Subcutaneous abdominal adipose tissue (tissue), 5 donors: ENCODE data around the gene CPB2.

Experiments used
- H3K27ac ChIP-seq: one replicate; pipeline ENCODE4 v1.7.0; 2013; ENCODE audit warnings: low read depth, mild to moderate bottlenecking, inconsistent platforms, low read length, moderate library complexity
- H3K27me3 ChIP-seq, 5 donors: one replicate each; pipeline ENCODE4 v1.7.0; 2013; ENCODE audit warnings: low read length in 5 of 5, inconsistent platforms in 1 of 5; ENCODE audit not compliant: control insufficient read depth in 5 of 5, insufficient read depth in 4 of 5
- H3K36me3 ChIP-seq, 5 donors: one replicate each; pipeline ENCODE4 v1.7.0; 2013; ENCODE audit warnings: low read length in 5 of 5; ENCODE audit not compliant: control insufficient read depth in 5 of 5, insufficient read depth in 5 of 5
- H3K4me1 ChIP-seq, 5 donors: one replicate each; pipeline ENCODE4 v1.7.0; 2013; ENCODE audit warnings: low read length in 5 of 5, mild to moderate bottlenecking in 3 of 5, moderate library complexity in 1 of 5; ENCODE audit not compliant: control insufficient read depth in 5 of 5, insufficient read depth in 5 of 5
- H3K4me3 ChIP-seq, 5 donors: one replicate each; pipeline ENCODE4 v1.7.0; 2013; ENCODE audit warnings: low read length in 5 of 5, low read depth in 1 of 5
- H3K9ac ChIP-seq, 5 donors: one replicate each; pipeline ENCODE4 v1.7.0; 2013; ENCODE audit warnings: low read length in 5 of 5, mild to moderate bottlenecking in 4 of 5, moderate library complexity in 3 of 5
- H3K9me3 ChIP-seq, 5 donors: one replicate each; pipeline ENCODE4 v1.7.0; 2013; ENCODE audit warnings: low read length in 5 of 5; ENCODE audit not compliant: control insufficient read depth in 5 of 5
- donor health status: healthy.
- donor health status: healthy.
- donor health status: healthy.
- donor health status: healthy.
- donor health status: healthy.

The CPB2 gene

DNA sequence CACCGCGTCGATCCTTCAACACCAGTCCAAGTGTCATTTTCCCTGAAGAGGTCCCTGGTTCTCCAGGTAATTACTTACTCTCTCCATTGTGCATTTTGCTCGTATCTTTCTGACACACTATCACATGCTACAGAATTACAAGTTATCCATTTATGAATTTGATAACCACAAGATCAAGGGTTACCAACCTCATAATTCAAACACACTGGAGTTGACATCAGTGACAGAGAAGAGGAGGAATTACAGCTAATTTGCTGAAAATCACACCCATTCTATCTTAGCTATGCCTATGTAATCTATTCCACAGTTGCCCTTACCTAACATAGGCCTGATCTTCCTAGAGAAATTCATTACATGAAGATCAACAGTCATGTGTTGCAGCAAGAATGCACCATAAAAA is 66.5 kb downstream of the CPB2 start:
- peaks cover 21 to 48% (median 34%) of the 10 kb centered on the region in 5 donors for H3K36me3 ChIP-seq
- H3K4me3 ChIP-seq, result no peak overlapping the region
- H3K27me3 ChIP-seq, result no peaks in the 10 kb centered on the region
- H3K4me1 ChIP-seq, result no peaks in the 10 kb centered on the region
- no peak overlapping the region for H3K9ac ChIP-seq
- H3K27ac ChIP-seq, result no peak overlapping the region
- H3K9me3 ChIP-seq, result no peaks in the 10 kb centered on the region

DNA sequence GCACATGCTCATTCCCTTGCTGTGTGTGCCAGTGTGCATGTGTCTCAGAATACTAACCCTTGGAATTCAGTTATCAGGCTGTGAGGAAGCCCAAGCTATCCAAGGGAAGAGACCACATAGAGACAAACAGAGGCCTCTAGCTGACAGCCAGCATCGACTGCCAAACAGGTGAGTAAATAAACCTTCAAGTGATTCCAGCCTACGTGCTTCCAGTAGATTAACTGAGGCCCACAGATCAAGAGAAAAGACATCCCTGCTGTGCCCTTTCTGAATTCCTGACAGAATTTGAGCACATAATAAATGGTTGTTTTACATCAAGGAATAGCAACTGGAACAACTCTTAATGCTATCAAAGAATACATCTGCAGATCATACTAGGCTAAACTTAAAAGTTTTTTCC is 69.8 kb downstream of the CPB2 start:
- Histone ChIP-seq H3K4me1 (peaks cover 0 to 4% (median 0%) of the 10 kb centered on the region in 5 donors), H3K4me3 (no peak overlapping the region), H3K27me3 (no peaks in the 10 kb centered on the region), H3K27ac (no peak overlapping the region), H3K9me3 (peaks cover 0 to 5% (median 2%) of the 10 kb centered on the region in 5 donors), H3K36me3 (peaks cover 13 to 30% (median 21%) of the 10 kb centered on the region in 5 donors), H3K9ac (no peak overlapping the region)

DNA sequence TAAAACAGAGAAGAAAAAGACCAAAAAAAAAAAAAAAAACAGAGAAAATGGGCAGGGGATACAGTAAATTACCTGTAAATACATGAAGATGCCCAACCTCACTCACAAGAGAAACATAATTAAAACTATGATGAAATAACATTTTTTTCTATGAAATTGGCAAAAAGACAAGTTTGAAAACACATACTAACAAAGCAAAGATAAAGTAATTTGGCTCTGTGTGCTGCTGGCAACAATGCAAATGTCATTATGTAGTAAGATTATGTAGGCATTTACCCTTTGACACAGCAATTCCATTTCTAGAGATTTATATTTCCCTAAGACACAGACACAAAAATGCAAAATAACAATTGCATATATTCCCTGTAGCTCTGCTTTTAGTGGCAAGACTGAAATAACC is 72.5 kb downstream of the CPB2 start:
- H3K27me3 ChIP-seq, result no peaks in the 10 kb centered on the region
- no peak overlapping the region for H3K4me3 ChIP-seq
- peaks cover 0 to 6% (median 3%) of the 10 kb centered on the region in 5 donors for H3K9me3 ChIP-seq
- no peak overlapping the region for H3K9ac ChIP-seq
- H3K27ac ChIP-seq, result no peak overlapping the region
- peaks cover 6 to 11% (median 8%) of the 10 kb centered on the region in 5 donors for H3K36me3 ChIP-seq
- H3K4me1 ChIP-seq, result peaks cover 0 to 4% (median 0%) of the 10 kb centered on the region in 5 donors

DNA sequence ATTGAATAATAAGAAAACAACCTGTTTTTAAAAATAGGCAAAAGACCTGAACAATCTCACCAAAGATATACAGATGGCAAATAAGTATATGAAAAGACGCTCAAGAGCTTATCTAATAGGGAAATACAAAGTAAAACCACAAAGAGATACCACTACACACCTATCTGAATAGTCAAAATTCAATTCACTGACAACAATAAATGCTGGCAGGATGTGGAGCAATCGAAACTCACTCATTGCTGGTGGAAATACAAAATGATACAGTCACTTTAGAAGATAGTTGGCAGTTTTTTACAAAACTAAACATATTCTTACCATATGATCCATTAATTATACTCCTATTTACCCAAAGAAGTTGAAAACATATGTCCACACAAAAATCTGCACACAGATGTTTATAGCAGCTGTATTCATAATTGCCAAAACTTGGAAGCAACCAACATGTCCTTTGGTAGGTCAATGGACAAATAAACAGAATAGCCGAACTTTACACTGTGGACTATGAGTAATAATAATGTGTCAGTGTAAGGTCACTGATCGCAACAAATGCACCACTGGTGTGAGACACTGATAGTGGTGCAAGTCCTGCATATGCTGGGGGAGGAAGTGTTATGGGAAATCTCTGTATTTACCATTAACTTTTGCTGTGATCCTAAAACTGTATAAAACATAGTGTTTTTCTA is 73.1 kb downstream of the CPB2 start:
- Histone ChIP-seq H3K4me1 (peaks cover 0 to 4% (median 0%) of the 10 kb centered on the region in 5 donors), H3K4me3 (no peak overlapping the region)

DNA sequence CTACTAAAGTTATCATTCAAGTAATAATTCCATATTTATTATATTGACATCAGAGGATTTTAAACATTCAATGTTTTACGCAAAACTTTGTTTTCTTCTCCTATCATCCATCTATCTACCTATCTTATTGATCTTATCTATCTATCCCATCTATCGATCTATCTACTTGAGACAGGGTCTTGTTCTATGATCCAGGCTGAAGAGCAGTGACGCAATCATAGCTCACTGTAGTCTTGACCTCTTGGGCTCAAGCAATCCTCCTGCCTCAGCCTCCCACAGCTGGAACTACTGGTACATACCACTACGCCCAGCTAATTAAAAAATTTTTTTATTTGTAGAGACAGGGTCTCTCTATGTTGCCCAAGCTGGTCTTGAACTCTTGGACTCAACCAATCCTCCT is 79.7 kb downstream of the CPB2 start:
- Histone ChIP-seq H3K27me3 (no peaks in the 10 kb centered on the region), H3K36me3 (peaks cover 0 to 14% (median 3%) of the 10 kb centered on the region in 5 donors), H3K27ac (no peak overlapping the region), H3K4me1 (no peaks in the 10 kb centered on the region), H3K4me3 (no peak overlapping the region), H3K9me3 (peaks cover 0 to 3% (median under 1%) of the 10 kb centered on the region in 5 donors), H3K9ac (no peak overlapping the region)

More for the DNA sequence above, 73.1 kb downstream of the CPB2 start:
- H3K36me3 ChIP-seq, result peaks cover 6 to 11% (median 8%) of the 10 kb centered on the region in 5 donors
- H3K27ac ChIP-seq, result no peak overlapping the region
- peaks cover 0 to 6% (median 3%) of the 10 kb centered on the region in 5 donors for H3K9me3 ChIP-seq
- no peak overlapping the region for H3K9ac ChIP-seq
- H3K27me3 ChIP-seq, result no peaks in the 10 kb centered on the region

DNA sequence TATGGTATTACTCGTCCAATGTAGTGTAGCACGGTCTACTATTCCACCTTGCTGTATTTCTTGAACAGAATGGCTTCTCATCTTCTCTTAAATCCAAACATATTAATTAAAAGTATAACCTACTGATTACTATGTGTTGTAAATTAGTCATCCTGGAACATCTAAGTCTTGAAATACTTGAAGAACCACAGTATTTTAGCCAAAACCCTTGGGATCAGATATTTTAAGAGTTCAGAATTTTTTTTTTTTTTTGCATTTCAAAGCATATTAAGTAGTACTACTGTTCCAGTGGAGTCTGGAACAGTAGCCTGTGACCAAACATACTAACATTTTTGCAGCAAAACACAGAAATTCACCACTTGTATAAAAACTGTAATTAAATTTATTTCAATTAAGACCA is 82.4 kb downstream of the CPB2 start:
- H3K27me3 ChIP-seq, result no peaks in the 10 kb centered on the region
- H3K9me3 ChIP-seq, result no peaks in the 10 kb centered on the region
- no peak overlapping the region for H3K9ac ChIP-seq
- no peak overlapping the region for H3K27ac ChIP-seq
- no peak overlapping the region for H3K4me3 ChIP-seq
- peaks cover 11 to 36% (median 24%) of the 10 kb centered on the region in 5 donors for H3K36me3 ChIP-seq
- no peaks in the 10 kb centered on the region for H3K4me1 ChIP-seq

DNA sequence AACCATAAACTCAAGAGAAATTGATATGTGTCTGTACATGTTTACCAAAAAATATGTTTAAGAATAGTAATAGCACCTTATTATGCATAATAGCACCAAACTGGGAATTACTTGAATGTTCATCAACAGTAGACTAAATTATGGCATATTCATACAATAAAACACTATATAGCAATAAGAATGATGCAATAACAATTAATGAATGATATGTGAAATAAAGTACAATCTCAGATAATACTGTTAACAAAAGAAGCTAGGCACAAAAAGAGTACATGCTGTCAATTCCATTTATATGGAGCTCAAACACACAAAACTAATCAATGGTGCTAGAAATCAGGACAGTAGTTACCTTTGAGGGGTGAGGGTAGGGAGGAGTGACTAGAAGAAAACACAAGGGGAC is 88.6 kb downstream of the CPB2 start:
- Histone ChIP-seq H3K4me1 (no peaks in the 10 kb centered on the region), H3K27ac (no peak overlapping the region), H3K27me3 (no peaks in the 10 kb centered on the region), H3K36me3 (peaks cover 24 to 53% (median 44%) of the 10 kb centered on the region in 5 donors), H3K4me3 (no peak overlapping the region), H3K9ac (no peak overlapping the region), H3K9me3 (no peaks in the 10 kb centered on the region)

DNA sequence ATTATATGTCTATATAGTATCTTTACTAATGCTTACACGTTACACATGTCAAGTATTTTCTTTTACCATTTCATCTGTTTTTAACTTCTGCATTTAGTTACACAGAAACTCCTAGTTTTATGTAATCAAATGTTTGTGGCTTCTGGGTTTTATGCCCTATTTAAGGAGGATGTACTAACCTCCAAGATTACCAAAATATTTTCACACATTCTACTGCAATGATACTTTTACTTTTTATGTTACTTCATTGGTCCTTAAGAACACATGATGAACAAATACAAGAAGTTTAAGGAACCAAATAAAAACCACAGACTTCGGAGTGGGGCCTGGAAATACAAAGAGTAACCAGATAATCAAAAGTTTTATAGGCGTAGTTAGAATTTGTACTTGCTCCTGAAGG is 89.5 kb downstream of the CPB2 start:
- Histone ChIP-seq H3K9ac (peak overlapping the region in 1 of 5 donors; percentile 20), H3K27me3 (no peaks in the 10 kb centered on the region), H3K4me3 (no peak overlapping the region), H3K4me1 (no peaks in the 10 kb centered on the region), H3K27ac (no peak overlapping the region), H3K36me3 (peaks cover 26 to 57% (median 48%) of the 10 kb centered on the region in 5 donors), H3K9me3 (no peaks in the 10 kb centered on the region)

DNA sequence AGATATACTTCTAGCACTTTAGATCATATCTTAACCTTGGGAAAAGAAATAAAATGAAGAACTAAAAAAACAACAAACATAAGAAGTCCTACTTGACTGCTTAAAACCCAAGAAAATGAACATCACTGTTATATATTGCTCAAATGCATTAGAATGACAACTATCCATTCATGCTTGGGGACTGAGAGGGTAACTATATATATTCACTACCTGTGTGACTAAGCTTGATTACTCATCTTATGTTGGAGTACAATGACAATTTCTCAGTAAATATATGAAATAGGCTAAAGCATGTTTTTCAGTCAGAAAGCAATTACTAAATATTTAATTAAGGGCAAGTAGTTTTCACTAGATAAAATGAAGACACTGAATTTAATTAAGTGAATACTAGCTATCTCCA is 92.4 kb downstream of the CPB2 start:
- H3K4me1 ChIP-seq, result no peaks in the 10 kb centered on the region
- H3K9me3 ChIP-seq, result no peaks in the 10 kb centered on the region
- H3K4me3 ChIP-seq, result no peak overlapping the region
- H3K9ac ChIP-seq, result no peak overlapping the region
- H3K27me3 ChIP-seq, result no peaks in the 10 kb centered on the region
- peaks cover 28 to 54% (median 41%) of the 10 kb centered on the region in 5 donors for H3K36me3 ChIP-seq
- no peak overlapping the region for H3K27ac ChIP-seq

DNA sequence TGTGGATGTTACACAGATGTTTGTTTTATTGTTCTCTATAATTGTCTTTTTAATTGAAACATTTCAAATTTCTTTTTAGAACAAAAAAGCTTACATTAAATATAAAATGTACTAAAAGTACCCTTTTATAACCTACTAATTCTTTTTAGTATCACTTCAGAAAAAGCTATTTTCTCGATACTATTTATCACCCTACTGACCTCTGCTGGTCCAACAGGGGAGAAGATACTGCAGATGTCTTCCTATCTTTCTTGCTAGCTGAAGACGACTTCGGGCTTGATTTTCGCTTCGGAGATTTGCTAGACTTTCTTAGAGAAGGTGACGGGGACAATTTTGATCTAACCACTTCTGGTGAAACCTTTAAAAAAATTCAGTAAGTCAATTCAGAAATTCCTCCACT is 94.7 kb downstream of the CPB2 start:
- Histone ChIP-seq H3K9me3 (no peaks in the 10 kb centered on the region), H3K4me3 (no peak overlapping the region), H3K9ac (no peak overlapping the region), H3K36me3 (peaks cover 24 to 48% (median 34%) of the 10 kb centered on the region in 5 donors), H3K27ac (no peak overlapping the region), H3K4me1 (no peaks in the 10 kb centered on the region), H3K27me3 (no peaks in the 10 kb centered on the region)
